GM10248 (cell line): ENCODE measurements around the gene ADO.

Experiments
- CTCF ChIA-PET: fragments of 300-600 bp; sonication (Branson Sonifier 250); formaldehyde crosslinking; extraction: SDS; loops from one replicate; lab custom pipeline; 2021; ENCODE audit warnings: antibody characterized with exemption; lab: Yijun Ruan, JAX
- POLR2A ChIA-PET: fragments of 350-650 bp; sonication (Branson Sonifier 250); formaldehyde crosslinking; extraction: SDS; loops from one replicate; lab custom pipeline; 2020; ENCODE audit warnings: antibody characterized with exemption; lab: Yijun Ruan, JAX
- DNase-seq: peaks from one replicate; pipeline ENCODE4 v3.0.0; 2012; ENCODE audit errors: extremely low spot score
- CTCF ChIP-seq: IDR thresholded peaks from 2 replicates; pipeline ENCODE4 v1.5.1; 2012; ENCODE audit warnings: mild to moderate bottlenecking, low read depth; ENCODE audit errors: extremely low read depth, missing control alignments, control extremely low read depth

Gene ADO

GRCh38 chr10:62811159-62811875, 6.8 kb downstream of the ADO start:
- peak; percentile 74 for DNase-seq
- no peak for TF ChIP-seq CTCF
- ChIA-PET POLR2A (interaction anchor here (0.6 to 1.0 kb wide), 4 partner anchors 74 to 322 kb away, joined by 3 to 5 read pairs (median 3); partner anchors contain the start of gene NRBF2), CTCF (interaction anchor here (0.6 to 16.5 kb wide), 6 partner anchors 130 to 373 kb away, joined by 3 to 239 read pairs (median 3); no protein-coding TSS in a partner anchor)

GRCh38 chr10:62812672-62813439, 8.3 kb downstream of the ADO start:
- TF ChIP-seq CTCF = no peak
- ChIA-PET CTCF (interaction anchor here (16.5 kb wide), 1 partner anchor 198 kb away, joined by 239 read pairs; no protein-coding TSS in a partner anchor), POLR2A (no interaction called here)
- DNase-seq = no peak

- no peak for DNase-seq
- CTCF ChIA-PET = interaction anchor here (16.5 kb wide), 1 partner anchor 199 kb away, joined by 239 read pairs; no protein-coding TSS in a partner anchor
- no peak for TF ChIP-seq CTCF
- POLR2A ChIA-PET = no interaction called here
These were observed 8.9 kb downstream of the ADO start for GRCh38 chr10:62813453-62813852.

- DNase-seq = no peak
- no peak for TF ChIP-seq CTCF
- POLR2A ChIA-PET = no interaction called here
- CTCF ChIA-PET = interaction anchor here (0.9 to 16.5 kb wide), 3 partner anchors 80 to 223 kb away, joined by 3 to 239 read pairs (median 3); no protein-coding TSS in a partner anchor
These were observed 9.5 kb downstream of the ADO start for GRCh38 chr10:62813981-62814380.

GRCh38 chr10:62814756-62815380, 10.3 kb downstream of the ADO start:
- DNase-seq = no peak
- TF ChIP-seq CTCF = no peak
- CTCF ChIA-PET = interaction anchor here (0.9 to 16.5 kb wide), 6 partner anchors 81 to 224 kb away, joined by 3 to 239 read pairs (median 3); no protein-coding TSS in a partner anchor
- POLR2A ChIA-PET = interaction anchor here (0.7 to 2.1 kb wide), 3 partner anchors 134 to 1257 kb away, joined by 3 to 6 read pairs (median 5); no protein-coding TSS in a partner anchor
